Trophoblast cell (in vitro differentiated cells and primary cell): Measurements from ENCODE around the gene KIAA0040.

Experiments
- DNase-seq, 2 donors: peaks; one replicate each; pipeline ENCODE4 v3.0.0-alpha.2; 2016
- H2AFZ ChIP-seq: 2 replicates; pipeline ENCODE4 v1.6.1; 2013; ENCODE audit warnings: low read length, moderate library complexity, mild to moderate bottlenecking; ENCODE audit not compliant: insufficient read depth, poor library complexity
- H2AK5ac ChIP-seq: 2 replicates; pipeline ENCODE4 v1.6.1; 2013; ENCODE audit warnings: mild to moderate bottlenecking, low read length
- H2BK120ac ChIP-seq: 2 replicates; pipeline ENCODE4 v1.6.1; 2013; ENCODE audit warnings: low read length, mild to moderate bottlenecking, moderate library complexity; ENCODE audit not compliant: insufficient read depth, poor library complexity
- H2BK12ac ChIP-seq: 2 replicates; pipeline ENCODE4 v1.6.1; 2013; ENCODE audit warnings: mild to moderate bottlenecking, low read length, moderate library complexity
- H2BK5ac ChIP-seq: 2 replicates; pipeline ENCODE4 v1.6.1; 2013; ENCODE audit warnings: low read length, low read depth, moderate library complexity, mild to moderate bottlenecking; ENCODE audit not compliant: poor library complexity
- H3K14ac ChIP-seq: 2 replicates; pipeline ENCODE4 v1.6.1; 2013; ENCODE audit warnings: mild to moderate bottlenecking, low read length
- H3K18ac ChIP-seq: 2 replicates; pipeline ENCODE4 v1.6.1; 2013; ENCODE audit warnings: mild to moderate bottlenecking, low read length
- H3K23ac ChIP-seq: 2 replicates; pipeline ENCODE4 v1.6.1; 2013; ENCODE audit warnings: low read length
- H3K27ac ChIP-seq: 2 replicates; pipeline ENCODE4 v1.5.1; 2013; ENCODE audit warnings: low read depth, mild to moderate bottlenecking, inconsistent platforms, low read length, moderate library complexity
- H3K27me3 ChIP-seq: 2 replicates; pipeline ENCODE4 v1.6.1; 2013; ENCODE audit warnings: inconsistent platforms, mild to moderate bottlenecking, low read length, moderate library complexity; ENCODE audit not compliant: insufficient read depth
- H3K36me3 ChIP-seq, 2 experiments: 1 replicate in 1 of 2; 2 replicates in 1 of 2; pipeline ENCODE4 v1.6.1; 2013; ENCODE audit warnings: low read length in 2 of 2, mild to moderate bottlenecking in 2 of 2, moderate library complexity in 1 of 2; ENCODE audit not compliant: insufficient read depth in 2 of 2, control insufficient read depth in 1 of 2
- H3K4ac ChIP-seq: 2 replicates; pipeline ENCODE4 v1.6.1; 2013; ENCODE audit warnings: low read depth, mild to moderate bottlenecking, low read length, moderate library complexity
- H3K4me1 ChIP-seq, 2 experiments: 1 replicate in 1 of 2; 2 replicates in 1 of 2; pipeline ENCODE4 v1.6.1; 2013; ENCODE audit warnings: low read length in 2 of 2, mild to moderate bottlenecking in 2 of 2, moderate library complexity in 1 of 2; ENCODE audit not compliant: insufficient read depth in 2 of 2, control insufficient read depth in 1 of 2
- H3K4me2 ChIP-seq: 2 replicates; pipeline ENCODE4 v1.6.1; 2013; ENCODE audit warnings: inconsistent platforms, mild to moderate bottlenecking, low read length, moderate library complexity
- H3K4me3 ChIP-seq: 2 replicates; pipeline ENCODE4 v1.5.1; 2013; ENCODE audit warnings: mild to moderate bottlenecking, low read depth, low read length, inconsistent platforms
- H3K79me1 ChIP-seq: one replicate; pipeline ENCODE4 v1.6.1; 2013; ENCODE audit warnings: low read length
- H3K79me2 ChIP-seq: 2 replicates; pipeline ENCODE4 v1.6.1; 2013; ENCODE audit warnings: low read length, mild to moderate bottlenecking; ENCODE audit not compliant: control insufficient read depth, insufficient read depth, poor library complexity
- H3K9ac ChIP-seq: 2 replicates; pipeline ENCODE4 v1.6.1; 2013; ENCODE audit warnings: mild to moderate bottlenecking, low read length
- H3K9me3 ChIP-seq: 2 replicates; pipeline ENCODE4 v1.6.1; 2013; ENCODE audit warnings: low read depth, mild to moderate bottlenecking, control low read depth, inconsistent platforms, low read length; ENCODE audit not compliant: insufficient read depth
- H4K12ac ChIP-seq: 2 replicates; pipeline ENCODE4 v1.6.1; 2013; ENCODE audit warnings: low read depth, mild to moderate bottlenecking, low read length, moderate library complexity
- H4K8ac ChIP-seq: 2 replicates; pipeline ENCODE4 v1.6.1; 2013; ENCODE audit warnings: low read depth, mild to moderate bottlenecking, low read length, moderate library complexity
- H4K91ac ChIP-seq: one replicate; pipeline ENCODE4 v1.6.1; 2013; ENCODE audit warnings: low read depth, mild to moderate bottlenecking, low read length, moderate library complexity
- WGBS: extraction: QIAGEN DNeasy Blood & Tissue Kit; methylation state at CpG from one replicate; pipeline ENCODE4 v1.1.7; 2013; ENCODE audit warnings: missing lambda C conversion rate; ENCODE audit not compliant: insufficient read length, insufficient coverage; ENCODE audit errors: extremely low coverage; 5-methylcytosine and 5-hydroxymethylcytosine counted together

KIAA0040 gene

GRCh38 chr1:175132436-175132835, 60.1 kb downstream of the KIAA0040 start:
- no peak overlapping the region for H3K27ac ChIP-seq
- WGBS, result no CpG with 5 or more reads among the region's 1 CpG
- H3K4ac ChIP-seq, result no peak overlapping the region
- H2AFZ ChIP-seq, result no peak overlapping the region
- H3K79me2 ChIP-seq, result no peaks in the 10 kb centered on the region
- H3K4me1 ChIP-seq, result peaks cover 21 to 29% of the 10 kb centered on the region in 2 experiments
- H3K14ac ChIP-seq, result no peak overlapping the region
- no peak overlapping the region for H2AK5ac ChIP-seq
- H3K27me3 ChIP-seq, result no peaks in the 10 kb centered on the region
- peaks cover 25% of the 10 kb centered on the region for H3K79me1 ChIP-seq
- H2BK120ac ChIP-seq, result no peak overlapping the region
- H4K12ac ChIP-seq, result no peak overlapping the region
- no peak overlapping the region for H2BK5ac ChIP-seq
- no peaks in the 10 kb centered on the region for H3K9me3 ChIP-seq
- no peak overlapping the region for H3K18ac ChIP-seq
- H4K91ac ChIP-seq, result peak overlapping the region; percentile 8
- no peak overlapping the region for H3K4me3 ChIP-seq
- no peak overlapping the region for H3K9ac ChIP-seq
- no peak overlapping the region for H3K23ac ChIP-seq
- no peak overlapping the region for H3K4me2 ChIP-seq
- peak in 1 of 2 donors; percentile 51 for DNase-seq
- H4K8ac ChIP-seq, result no peak overlapping the region
- H3K36me3 ChIP-seq, result no peaks in the 10 kb centered on the region
- peak overlapping the region; percentile 66 for H2BK12ac ChIP-seq

DNA sequence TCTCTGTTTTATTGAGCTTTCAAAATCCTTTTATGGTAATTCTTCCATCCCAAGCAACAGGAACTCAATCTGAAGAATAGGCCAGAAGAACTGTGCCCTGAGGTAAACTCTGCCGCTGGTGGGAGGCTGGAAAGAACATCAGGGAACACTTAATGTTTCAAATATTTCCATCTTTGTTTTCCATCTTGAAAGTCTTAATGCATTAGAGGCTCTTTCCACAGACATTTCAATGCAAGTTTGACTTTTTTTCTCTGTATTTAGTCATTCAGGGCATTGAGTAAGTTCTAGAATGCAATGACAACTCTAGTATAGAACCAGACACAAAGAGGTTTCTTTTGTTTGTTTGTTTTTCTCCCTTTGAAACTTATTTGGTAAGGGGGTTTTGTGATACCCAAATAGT, 61.5 kb downstream of the KIAA0040 start:
- no peak overlapping the region for H3K27ac ChIP-seq
- no CpG with 5 or more reads among the region's 1 CpG for WGBS

GRCh38 chr1:175130649-175131045, 61.9 kb downstream of the KIAA0040 start:
- no peak for DNase-seq
- H2AFZ ChIP-seq, result no peak overlapping the region
- no peak overlapping the region for H3K4me2 ChIP-seq
- no peak overlapping the region for H3K4ac ChIP-seq
- peak overlapping the region; percentile 59 for H2BK12ac ChIP-seq
- no peak overlapping the region for H3K18ac ChIP-seq
- H3K4me1 ChIP-seq, result peaks cover 21 to 29% of the 10 kb centered on the region in 2 experiments
- H3K27me3 ChIP-seq, result no peaks in the 10 kb centered on the region
- H3K79me2 ChIP-seq, result no peaks in the 10 kb centered on the region
- H3K14ac ChIP-seq, result peak overlapping the region; percentile 16
- no peaks in the 10 kb centered on the region for H3K9me3 ChIP-seq
- H3K79me1 ChIP-seq, result peaks cover 25% of the 10 kb centered on the region
- no peaks in the 10 kb centered on the region for H3K36me3 ChIP-seq
- H2AK5ac ChIP-seq, result no peak overlapping the region
- peak overlapping the region; percentile 85 for H3K27ac ChIP-seq
- no CpG with 5 or more reads among the region's 2 CpGs for WGBS
- peak overlapping the region; percentile 48 for H2BK120ac ChIP-seq
- no peak overlapping the region for H3K4me3 ChIP-seq
- peak overlapping the region; percentile 78 for H4K91ac ChIP-seq
- H3K23ac ChIP-seq, result no peak overlapping the region
- no peak overlapping the region for H3K9ac ChIP-seq
- peak overlapping the region; percentile 44 for H4K8ac ChIP-seq
- H2BK5ac ChIP-seq, result peak overlapping the region; percentile 47
- no peak overlapping the region for H4K12ac ChIP-seq

More for the DNA sequence above, 61.5 kb downstream of the KIAA0040 start:
- Histone ChIP-seq H3K36me3 (no peaks in the 10 kb centered on the region), H3K18ac (no peak overlapping the region), H2BK5ac (no peak overlapping the region), H3K79me2 (no peaks in the 10 kb centered on the region), H3K27me3 (no peaks in the 10 kb centered on the region), H2BK12ac (no peak overlapping the region), H3K4me2 (no peak overlapping the region), H2BK120ac (no peak overlapping the region), H2AK5ac (no peak overlapping the region), H4K12ac (no peak overlapping the region), H3K9ac (no peak overlapping the region), H2AFZ (no peak overlapping the region), H4K91ac (no peak overlapping the region), H3K4me1 (peaks cover 21 to 29% of the 10 kb centered on the region in 2 experiments), H3K4ac (no peak overlapping the region), H3K14ac (no peak overlapping the region), H3K79me1 (peaks cover 25% of the 10 kb centered on the region), H4K8ac (no peak overlapping the region), H3K9me3 (no peaks in the 10 kb centered on the region), H3K23ac (no peak overlapping the region), H3K4me3 (no peak overlapping the region)
- DNase-seq, result peak; percentile 39 to 70

DNA sequence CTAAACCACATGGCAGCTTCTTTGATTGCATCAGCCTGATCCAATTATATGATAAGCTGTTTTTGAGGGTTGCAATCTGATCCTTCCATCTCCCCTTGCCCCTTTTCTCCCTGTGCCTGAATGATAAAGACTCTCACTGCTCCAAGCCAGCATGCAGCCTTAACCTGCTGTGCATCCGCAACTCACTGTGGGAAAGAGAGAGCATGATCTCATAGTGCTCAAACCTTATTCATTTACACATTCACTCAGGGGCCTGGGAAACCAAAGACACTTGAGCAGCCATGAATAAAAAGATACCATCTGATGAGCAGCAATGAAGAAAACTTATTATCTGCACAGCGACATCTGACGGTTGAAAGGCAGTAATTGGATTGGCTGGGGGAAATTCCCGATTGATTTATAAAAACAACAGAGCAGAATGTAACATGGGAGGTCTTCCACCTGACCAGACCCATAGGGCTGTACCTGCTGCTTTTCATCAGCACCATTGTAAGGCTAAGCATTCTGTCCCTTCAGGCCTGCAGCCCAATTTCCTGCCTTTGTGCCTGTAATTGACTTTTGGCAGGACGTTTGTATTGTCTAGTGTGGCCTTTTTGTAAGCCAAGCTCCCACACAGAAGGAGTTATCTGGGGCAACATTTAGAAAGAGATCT, 62.5 kb downstream of the KIAA0040 start:
- Histone ChIP-seq H2AFZ (no peak overlapping the region), H2BK120ac (peak overlapping the region; percentile 67), H3K4me2 (no peak overlapping the region), H2AK5ac (no peak overlapping the region), H3K9me3 (no peaks in the 10 kb centered on the region), H2BK12ac (peak overlapping the region; percentile 59), H3K18ac (peak overlapping the region; percentile 38), H3K4ac (peak overlapping the region; percentile 24), H4K12ac (no peak overlapping the region), H3K79me1 (peaks cover 25% of the 10 kb centered on the region), H4K91ac (peak overlapping the region; percentile 78), H3K4me1 (peaks cover 21 to 29% of the 10 kb centered on the region in 2 experiments), H3K36me3 (no peaks in the 10 kb centered on the region), H3K4me3 (no peak overlapping the region), H2BK5ac (peak overlapping the region; percentile 78), H3K79me2 (no peaks in the 10 kb centered on the region), H4K8ac (peak overlapping the region; percentile 44), H3K27ac (peak overlapping the region; percentile 85), H3K27me3 (no peaks in the 10 kb centered on the region), H3K9ac (no peak overlapping the region), H3K14ac (peak overlapping the region; percentile 16), H3K23ac (no peak overlapping the region)
- no CpG with 5 or more reads among the region's 5 CpGs for WGBS
- DNase-seq, result peak in 1 of 2 donors; percentile 31
